NCI-H510A treated with DMSO at 0.1 percent for 48 hours (cell line): ENCODE data around the gene ZBTB16.

ENCODE experiments used
- DNase-seq: peaks from one replicate; lab custom pipeline; 2025; lab: John Stamatoyannopoulos, UW

ZBTB16 gene

DNA sequence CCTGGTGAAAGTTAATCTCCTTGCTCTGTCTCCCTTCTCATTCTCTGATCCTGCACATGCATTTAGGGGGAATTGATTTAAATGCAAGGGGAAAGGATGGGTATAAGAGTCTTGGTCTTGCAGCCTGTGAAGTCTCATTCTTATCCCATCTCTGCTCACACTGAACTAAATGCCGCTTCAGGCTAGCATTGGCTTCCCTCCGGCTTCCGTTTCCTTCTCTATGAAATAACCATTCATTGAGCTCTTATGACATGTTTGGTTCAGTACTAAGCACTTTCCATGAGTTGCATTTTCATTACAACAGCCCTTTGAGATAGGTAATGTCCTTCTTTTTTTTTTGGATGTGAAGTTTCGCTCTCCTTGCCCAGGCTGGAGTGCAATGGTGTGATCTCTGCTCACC is 5.6 kb downstream of the ZBTB16 start:
- no peak for DNase-seq

DNA sequence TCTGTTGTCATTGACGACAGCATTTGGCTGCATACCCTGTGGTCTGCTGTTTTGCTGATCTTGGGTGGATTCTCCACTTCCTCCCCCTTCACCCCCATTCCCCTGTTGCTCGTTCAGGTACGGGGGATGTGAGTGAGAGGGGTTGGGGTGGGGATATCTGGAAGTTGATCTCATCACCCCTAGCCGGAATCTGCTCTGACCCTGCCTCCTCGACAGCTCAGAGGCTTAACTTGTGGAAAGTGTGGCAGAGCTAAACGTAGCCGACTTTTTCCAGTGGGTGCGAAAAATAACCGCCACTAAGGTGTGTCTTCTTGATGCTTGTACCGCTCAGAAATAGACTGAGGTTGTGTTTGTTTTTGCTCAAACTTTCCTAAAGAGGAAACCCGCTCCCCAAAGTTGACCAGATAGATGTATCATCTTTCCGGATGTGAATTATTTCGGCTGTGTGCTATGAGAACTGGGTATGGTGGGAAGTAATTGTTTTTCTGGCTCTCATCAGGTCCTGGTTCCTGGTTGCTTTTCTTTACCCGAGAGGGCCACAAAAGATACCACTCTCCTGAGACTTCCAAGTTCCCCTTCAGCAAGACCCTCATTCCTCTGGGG is 6.6 kb downstream of the ZBTB16 start:
- no peak for DNase-seq

DNA sequence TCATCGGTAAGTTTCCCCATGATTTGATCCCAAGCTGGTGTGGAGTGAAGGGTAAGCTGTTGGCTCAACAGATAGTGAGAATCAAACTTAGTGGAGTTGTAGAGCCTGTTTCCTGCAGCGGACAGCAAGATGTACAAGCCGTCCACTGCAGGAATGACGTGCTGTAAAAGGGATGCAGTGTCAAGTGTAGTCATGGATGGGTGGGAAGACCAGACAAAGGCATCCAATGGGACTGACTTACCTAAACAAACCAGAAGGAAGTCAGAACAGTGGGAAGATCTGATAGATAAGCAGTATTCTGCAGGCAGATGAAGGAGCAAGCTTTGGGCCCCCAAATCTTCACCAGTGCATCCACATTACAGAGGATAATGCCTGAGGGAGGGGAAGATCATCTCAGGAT is 8.8 kb downstream of the ZBTB16 start:
- no peak for DNase-seq

DNA sequence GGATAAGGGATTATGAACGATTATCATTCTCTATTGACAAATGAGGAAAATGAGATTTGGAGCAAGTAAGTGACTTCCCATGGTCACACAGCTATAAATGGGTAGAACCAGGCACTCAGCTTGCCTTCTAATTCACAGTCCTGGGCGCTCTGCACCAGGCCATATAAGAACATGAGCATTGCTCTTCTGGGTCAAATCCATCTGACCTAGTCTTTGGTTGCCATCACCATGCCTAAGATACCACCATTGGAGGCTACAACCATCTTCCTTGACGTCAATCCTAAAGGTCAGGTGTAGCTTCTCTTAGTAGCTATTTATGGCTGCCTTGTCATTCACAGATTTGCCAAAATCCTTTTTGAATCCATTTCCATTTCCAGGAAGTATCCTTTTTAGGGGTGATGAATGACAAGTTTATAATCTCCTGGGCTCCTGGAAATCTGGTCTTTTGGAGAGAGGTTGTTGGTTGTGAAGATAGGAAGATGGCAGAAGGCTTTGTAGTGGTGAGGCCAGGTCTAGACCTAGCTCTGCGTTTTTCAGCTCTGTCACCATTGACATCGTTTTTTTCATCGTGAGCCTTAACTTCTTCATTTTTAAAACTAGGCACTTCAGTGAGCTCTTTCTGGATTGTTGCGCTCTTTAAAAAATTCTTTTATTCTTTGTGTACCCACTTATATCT is 11.1 kb downstream of the ZBTB16 start:
- DNase-seq, result no peak

DNA sequence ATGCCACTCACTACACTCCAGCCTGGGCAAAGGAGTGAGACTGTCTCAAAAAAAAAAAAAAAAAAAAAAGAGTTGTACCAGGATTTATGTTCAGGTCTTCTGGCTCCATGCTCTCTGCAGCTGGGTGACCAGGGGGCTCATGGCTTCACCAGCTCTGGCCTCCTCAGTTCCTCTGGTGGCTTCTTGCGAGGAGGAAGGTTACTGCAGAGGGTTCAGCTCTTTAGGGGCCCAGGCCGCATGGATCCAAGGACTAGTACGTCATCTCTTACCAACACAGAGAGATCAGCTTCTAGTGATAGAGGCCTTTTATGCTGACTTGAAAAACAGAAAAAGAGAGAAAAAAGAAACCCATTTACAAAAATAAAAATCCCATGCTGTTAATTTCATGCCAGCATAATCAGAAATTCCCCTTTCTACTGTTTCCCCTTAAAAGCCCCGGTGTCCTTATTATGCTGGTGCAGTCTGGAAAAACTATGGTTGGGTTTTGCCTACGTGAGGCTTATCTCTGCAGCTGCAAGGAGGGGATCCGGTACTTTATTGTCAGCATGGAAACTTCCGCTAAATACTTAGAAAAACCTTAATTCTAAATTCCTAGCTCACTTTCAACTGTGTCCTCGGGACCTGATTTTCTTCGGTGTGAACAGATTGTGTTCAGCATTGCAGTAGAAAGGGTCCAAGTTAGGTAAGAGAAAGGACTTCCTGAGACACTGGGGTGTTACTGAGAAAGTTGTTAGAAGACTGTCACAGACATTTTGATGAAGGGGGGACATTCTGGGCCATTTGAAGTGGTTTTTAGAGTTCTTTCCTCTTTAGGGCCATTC is 13.7 kb downstream of the ZBTB16 start:
- no peak for DNase-seq

DNA sequence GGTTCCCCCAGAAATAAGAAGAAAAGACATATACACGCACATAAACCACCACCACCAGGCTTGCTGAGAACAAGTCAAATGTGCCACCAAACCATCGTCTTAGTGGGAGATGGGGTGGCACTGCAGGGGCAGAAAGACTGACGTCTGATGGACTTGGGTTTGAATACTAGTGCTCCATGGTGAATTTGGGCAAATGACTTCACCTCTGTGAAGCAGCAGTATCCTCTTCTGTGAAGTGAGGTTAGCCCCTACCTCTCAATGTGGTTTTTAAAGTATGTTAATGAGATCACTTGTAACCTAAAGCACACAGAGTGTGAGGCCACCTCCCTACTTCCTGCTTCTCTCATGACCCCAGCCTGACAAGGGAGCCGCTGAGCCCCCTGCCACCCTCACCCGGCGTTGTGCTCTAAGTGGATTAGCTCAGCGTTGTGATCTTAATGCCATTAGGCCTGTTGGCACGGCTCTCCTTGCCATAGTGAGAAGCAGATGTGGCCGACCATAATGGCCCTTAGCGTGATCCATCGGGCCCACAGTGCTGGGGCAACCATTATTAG is 14.4 kb downstream of the ZBTB16 start:
- DNase-seq, result peak; percentile 49

DNA sequence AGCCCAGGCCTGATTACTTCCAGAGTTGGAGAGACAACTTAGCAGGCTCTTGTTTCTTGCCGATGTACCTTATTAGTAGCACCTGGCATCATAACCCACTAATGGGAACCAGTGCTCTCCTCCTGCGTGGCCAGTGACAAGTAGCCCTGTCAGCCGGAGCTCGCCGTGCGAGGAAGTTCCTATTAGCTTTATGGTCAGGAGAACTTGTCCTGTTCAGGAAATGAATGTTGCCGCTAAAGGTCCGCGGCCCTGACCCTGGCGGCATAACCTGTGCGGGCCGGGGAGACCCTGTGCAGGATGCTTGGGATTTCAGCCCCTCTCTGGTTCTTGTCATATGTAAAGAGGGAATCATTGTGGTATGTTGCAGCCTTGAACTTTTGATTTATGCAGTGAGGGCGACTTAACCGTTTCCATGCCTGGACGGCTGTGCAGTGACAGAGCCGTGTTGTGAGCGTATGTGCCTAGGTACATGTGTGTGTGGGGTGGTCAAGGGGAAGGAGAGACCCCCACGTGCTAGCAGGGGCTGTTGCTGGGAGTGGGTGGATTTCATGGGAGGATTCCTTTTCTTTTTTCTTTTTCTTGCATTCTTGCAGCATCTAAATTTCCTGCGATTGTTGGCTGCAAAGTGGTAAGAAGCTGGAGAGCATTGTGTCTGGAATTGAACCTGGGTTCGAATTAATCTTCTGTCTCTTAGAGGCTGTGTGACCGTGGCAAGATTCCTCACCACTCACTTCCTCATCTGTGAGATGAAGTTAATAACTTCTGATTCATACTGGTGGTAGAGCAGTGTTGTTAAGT is 15.2 kb downstream of the ZBTB16 start:
- no peak for DNase-seq

DNA sequence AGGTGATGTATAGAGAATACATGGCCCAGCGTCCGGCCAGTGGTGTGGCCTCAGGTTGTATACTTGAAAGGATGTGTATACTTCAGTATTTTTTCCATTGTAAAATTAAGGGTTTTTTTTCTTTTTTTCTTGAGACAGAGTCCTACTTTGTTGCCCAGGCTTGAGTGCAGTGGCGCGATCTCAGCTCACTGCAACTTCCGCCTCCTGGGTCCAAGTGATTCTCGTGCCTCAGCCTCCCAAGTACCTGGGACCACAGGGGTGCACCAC is 15.8 kb downstream of the ZBTB16 start:
- no peak for DNase-seq

DNA sequence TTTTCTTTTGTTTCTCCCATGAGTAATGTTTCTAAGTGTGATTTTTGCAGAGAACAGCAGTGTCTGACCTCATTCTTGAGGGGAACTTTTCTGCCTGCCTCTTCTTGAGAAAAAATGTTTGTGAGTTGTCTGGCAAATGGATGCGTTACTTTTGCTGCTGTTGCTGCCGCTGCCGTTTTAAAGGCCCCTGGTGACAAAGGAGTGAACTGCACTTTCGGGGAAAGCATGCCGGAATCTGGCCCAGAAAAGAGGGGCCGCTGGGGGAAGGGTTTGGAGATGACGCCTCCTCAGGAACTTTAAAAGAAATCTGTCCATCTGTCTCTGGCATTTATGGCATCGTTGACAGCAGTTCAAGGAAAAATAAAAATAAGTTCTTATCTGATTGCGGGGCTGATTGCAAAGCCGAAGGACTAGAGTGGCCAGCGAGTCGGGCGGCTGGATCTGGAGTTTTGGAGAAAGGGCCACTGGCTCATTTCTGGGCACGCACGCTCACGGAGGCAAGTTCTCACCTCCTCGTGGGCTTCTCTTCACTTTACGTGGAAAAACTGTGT is 16.5 kb downstream of the ZBTB16 start:
- peak; percentile 21 for DNase-seq

DNA sequence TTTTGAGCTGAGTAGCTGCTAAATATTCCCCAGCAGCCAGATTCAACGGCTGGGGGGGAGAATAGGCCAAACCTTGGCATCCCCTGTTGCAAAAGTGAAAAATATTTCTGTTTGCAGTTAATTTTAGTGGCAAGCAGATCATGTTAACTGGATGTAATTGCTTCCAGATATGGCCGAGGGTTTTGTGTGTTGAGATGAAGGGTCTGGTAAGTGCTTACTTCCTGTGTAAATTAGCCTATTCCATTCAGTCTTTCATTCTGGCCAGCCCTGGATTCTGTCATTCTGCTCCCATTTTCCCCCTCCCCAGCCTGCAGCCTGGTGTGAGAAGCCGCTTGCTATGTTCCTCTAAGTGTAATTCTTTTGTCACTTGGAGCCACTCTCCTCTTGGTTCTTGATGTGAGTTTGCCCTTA is 17.4 kb downstream of the ZBTB16 start:
- DNase-seq, result peak; percentile 75

DNA sequence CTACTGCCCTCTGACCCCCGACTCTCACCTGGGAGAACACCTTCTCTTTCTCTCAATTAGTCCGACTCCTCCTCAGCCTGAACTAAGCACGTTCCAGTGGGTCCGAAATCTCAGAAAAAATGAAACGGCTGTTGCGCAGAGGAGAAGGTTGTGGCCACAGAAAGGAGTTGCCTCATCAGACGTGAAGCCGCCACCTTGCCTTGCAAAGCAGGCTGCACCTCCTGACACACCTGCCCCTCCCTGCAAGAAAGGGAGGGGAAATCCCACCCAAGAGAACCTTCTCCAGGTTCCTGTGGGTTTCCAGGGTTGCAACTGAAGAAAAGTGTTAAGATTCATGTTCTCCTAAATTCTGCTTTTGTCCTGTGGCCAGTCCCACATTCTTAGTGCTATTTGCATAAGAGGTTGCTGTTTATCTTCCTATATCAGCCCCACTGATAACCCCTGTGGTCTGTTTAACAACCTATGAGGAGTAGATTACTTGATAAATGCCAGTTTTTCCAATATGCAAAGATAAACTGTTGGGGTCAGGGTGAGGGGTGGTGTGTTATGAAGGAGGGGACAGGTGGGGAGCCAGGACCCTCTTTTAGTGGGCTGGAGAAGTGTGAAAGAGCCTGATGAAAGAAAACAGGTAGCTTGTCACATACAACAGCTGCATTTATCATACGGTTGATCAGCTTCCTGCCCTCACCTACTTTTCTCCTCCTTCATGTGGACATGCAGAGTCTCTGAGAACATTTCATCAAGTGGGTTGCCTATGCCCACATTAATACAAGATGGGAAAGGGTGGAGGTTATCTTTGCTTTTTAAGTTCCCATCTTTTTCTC is 18.2 kb downstream of the ZBTB16 start:
- peak; percentile 52 for DNase-seq

DNA sequence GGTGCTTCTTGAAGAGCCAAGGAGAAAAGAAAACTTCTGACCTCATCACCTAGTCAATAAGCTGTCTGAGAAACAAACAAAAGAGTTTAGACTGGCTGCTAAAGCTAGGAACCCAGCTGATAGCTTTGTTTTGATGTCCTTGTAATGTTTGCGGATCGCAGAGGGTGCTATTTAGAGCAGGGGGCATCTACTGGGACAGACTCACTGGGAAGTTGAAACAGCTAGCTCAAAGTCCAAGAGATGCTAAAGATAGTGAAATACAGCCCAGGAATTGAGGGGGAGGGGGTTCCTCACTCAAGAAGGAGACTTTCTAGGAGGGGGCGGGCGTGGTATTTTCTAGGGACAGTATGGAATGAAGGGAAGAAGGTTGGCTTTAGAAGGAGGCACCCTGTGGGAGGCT is 18.9 kb downstream of the ZBTB16 start:
- peak; percentile 48 for DNase-seq

DNA sequence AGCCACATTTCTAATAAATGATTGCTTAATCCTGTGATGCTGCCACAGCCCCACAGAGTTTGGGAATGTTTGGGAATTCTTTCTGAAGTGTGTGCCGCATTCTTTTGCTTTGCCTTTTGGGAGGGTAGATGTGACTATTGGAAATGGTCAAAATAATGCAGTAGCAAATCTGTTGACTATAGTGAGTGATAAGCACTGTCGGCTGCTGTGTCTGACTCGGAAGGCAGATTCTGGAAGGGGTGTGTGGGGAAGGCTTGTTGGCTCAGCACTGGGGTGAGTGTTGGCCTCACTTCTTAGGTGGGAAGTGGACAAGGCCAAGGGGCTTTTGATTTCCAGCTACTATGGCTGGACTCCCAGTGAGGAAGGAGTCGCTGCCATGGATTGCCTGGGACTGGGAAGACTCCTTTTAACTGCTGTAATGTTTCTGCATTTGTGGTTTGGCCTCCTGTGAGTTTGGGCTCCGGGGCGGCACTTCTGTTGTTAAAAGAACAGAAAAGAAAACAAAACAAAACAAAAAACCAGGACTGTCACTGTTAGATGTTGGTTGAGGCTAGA is 20.1 kb downstream of the ZBTB16 start:
- DNase-seq, result no peak

DNA sequence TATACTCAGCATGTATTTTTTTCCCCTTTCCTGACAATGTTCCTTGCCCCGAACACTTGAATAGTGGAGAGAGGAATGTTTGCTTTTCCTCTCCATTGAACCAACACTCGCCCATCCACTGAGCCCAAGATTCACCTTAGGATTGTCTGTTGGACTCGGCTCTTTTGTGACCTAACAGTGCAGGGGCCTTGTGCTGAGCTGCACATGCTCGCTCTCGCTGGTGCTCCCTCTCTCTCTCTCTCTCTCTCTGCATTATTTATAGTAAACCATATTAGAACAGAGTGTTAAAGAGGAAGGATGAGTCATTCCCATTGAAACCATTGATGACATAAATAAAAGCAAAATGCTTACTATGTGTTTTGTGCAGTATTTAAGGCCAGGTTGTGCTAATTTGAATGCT is 20.7 kb downstream of the ZBTB16 start:
- peak; percentile 83 for DNase-seq

DNA sequence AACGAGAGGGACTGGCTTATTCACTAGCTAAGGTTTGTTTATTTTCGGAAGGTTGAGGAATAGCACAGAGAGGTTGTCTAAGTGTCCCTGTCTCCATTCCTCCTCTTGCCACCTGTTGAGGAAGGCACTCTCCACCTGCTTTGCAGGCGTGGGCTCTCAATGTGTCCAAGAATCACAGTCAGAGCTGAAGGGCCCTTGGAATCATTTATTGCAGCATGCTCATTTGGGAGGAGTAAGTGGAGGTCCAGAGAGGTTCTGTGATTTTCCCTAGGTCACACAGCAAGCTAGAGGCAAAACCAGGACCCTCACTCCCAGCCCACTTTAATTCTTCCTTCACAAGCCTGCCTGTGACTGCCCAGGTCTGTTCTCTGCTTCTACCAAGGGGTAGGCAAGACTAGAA is 21.3 kb downstream of the ZBTB16 start:
- DNase-seq, result no peak

DNA sequence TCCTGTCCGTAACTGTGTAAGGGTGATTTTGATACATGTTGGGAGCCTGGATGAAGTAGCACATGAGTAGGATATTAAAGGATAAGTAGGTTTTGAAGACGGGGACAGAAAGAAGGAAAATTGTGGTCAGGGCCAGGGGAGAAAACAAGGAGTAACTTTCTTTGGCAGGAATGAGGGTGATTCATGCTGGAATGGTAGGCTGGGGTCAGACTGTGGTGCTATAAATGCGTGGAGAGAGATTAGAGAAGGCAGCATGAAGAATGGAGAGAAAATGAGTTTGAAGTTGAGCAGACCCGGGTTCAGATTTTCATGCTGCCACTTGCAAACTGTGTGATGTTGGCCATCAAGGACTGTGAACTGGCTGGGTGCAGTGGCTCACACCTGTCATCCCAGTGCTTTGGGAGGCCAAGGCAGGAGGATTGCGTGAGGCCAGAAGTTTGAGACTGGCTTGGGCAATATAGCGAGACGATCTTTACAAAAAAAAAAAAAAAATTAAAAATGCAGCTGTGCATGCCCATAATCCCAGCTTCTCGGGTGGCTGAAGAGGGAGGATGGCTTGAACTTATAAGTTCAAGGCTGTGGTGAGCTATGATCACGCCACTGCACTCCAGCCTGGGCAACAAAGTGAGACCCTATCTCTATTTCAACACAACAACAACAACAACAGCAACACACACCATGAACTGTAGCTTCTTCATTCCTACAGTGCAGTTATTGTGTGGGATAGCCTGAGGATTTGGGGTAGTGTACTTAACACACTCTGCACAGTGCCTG is 22.3 kb downstream of the ZBTB16 start:
- DNase-seq, result no peak

DNA sequence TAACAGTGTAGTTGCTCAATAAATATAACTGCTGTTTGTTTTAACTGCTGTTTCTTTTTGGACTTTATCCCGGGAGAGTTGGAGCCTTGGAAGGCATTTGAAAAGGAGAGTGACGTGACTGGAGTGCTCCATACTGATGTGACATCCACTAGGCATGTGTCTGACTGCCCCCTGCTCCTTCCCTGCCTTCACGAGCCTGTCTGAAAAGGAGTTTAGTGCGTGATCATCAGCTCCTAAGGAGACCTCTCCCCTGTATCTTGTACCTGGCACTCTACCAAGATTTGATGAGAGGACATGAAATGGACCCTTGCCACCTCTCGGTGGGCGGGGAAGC is 22.9 kb downstream of the ZBTB16 start:
- no peak for DNase-seq

DNA sequence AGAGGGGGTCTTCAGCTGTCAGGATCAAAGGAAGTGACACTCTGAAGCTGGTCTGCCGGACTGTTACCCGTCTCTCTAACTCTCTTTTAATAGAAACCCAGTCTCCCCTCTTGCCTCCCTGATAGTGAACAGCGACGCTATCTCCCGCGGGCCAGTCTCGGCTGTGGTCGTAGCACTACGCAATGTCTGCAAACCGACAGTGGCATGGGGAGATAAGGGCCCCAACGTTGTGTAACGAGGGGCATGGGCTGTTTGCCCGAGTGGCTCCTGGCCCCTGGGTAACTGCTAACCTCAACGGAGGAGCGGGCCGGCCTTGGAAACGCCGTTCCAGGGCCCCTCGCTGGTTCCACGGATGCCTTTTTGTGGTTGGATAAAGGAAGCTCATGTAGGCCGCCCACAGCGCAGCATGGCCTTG is 23.3 kb downstream of the ZBTB16 start:
- no peak for DNase-seq

DNA sequence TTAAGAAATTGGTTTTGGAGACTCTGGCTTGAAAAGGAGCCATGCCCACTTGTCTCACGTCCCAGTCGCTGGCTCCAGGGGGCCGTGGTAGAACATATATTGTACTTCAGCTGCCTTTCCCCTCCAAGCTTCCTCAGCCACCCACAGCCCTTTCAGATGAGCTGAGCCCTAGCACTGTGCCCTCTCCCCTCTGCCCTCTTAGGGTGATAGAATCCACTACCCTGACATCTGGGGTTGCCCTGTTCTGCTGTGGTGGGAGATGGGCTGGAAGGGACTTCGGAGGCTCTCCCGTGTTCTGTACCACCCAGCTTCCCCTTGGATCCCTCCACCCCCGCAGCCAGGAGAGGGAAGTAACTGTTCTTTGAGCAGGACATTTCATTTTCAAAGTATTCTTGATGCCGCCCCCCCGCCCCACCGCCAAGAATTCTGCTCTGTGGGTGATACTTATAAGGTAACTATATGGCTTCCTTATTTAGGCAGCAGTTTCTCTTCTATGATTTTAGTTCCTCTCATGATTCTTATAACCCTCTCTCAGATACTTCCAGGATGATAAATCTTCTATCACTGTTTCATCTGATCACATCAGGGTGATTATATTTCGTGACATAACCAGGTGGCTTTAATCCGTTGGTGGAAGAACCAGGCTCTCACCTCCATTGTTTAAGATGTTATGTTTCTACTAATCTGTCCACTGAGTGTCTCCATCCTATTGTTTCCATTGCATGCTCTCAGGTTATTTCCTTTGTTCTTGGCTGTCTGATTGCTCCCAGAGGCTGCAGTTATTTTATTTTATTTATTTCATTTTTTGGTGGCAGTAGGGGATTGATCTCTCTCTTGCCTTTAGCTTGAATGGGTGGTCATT is 24.1 kb downstream of the ZBTB16 start:
- DNase-seq, result no peak
